GM12874 (cell line): ENCODE data around the gene DUSP8.

Experiments
- CTCF ChIP-seq: IDR thresholded peaks from 2 replicates; pipeline ENCODE4 v1.5.1; 2011; ENCODE audit warnings: low read depth, mild to moderate bottlenecking, control low read depth, low read length, moderate library complexity; ENCODE audit not compliant: insufficient read depth

The DUSP8 gene

GRCh38 chr11:1558775-1559110, 13.3 kb downstream of the DUSP8 start:
- TF ChIP-seq CTCF, result no peak

- no peak for TF ChIP-seq CTCF
These were observed 13.9 kb downstream of the DUSP8 start for GRCh38 chr11:1557904-1558774.

GRCh38 chr11:1557051-1557884, 14.8 kb downstream of the DUSP8 start:
- TF ChIP-seq CTCF, result no peak

- TF ChIP-seq CTCF, result no peak
These were observed 15.7 kb downstream of the DUSP8 start for GRCh38 chr11:1556278-1556902.

GRCh38 chr11:1555713-1556153, 16.3 kb downstream of the DUSP8 start:
- no peak for TF ChIP-seq CTCF

GRCh38 chr11:1554981-1555712, 16.9 kb downstream of the DUSP8 start:
- no peak for TF ChIP-seq CTCF
